ENCODE results near the gene USP2.

Gene USP2

GRCh38 chr11:119361941-119362725, 19.4 kb downstream of the USP2 start:
- no peak for DNase-seq

- no peak for DNase-seq
Measured at GRCh38 chr11:119361056-119361787, 20.3 kb downstream of the USP2 start.

GRCh38 chr11:119359365-119360214, 21.9 kb downstream of the USP2 start:
- DNase-seq: no peak

- DNase-seq: no peak
Measured at GRCh38 chr11:119357074-119357473, 24.4 kb downstream of the USP2 start.

GRCh38 chr11:119356349-119357031, 25.0 kb downstream of the USP2 start:
- peak; percentile 61 for DNase-seq

- DNase-seq: no peak
Measured at GRCh38 chr11:119355091-119355843, 26.2 kb downstream of the USP2 start.

- no peak for DNase-seq
Measured at GRCh38 chr11:119352857-119353260, 28.6 kb downstream of the USP2 start.

- DNase-seq: no peak
Measured at GRCh38 chr11:119351232-119351631, 30.3 kb downstream of the USP2 start.

DNA sequence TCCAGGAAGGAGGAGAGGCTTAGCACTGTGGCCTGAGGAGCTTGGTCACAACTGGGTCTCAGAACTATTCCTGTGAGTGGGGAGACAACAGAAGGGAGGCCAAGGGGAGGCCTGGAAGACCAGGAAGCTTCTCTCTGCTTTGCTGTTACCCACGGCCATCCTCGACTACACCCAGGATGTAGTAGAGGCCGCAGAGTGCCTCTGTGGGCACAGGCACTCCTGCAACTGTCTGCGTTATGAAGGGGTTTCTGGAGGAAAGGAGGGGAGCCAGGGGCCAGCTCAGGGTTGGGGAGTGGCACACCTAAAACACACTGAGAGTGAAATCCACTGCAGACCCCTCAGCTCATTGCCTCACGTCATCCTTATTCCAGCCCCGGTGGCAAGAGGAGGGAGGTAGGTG, 31.2 kb downstream of the USP2 start:
- no peak for DNase-seq

DNA sequence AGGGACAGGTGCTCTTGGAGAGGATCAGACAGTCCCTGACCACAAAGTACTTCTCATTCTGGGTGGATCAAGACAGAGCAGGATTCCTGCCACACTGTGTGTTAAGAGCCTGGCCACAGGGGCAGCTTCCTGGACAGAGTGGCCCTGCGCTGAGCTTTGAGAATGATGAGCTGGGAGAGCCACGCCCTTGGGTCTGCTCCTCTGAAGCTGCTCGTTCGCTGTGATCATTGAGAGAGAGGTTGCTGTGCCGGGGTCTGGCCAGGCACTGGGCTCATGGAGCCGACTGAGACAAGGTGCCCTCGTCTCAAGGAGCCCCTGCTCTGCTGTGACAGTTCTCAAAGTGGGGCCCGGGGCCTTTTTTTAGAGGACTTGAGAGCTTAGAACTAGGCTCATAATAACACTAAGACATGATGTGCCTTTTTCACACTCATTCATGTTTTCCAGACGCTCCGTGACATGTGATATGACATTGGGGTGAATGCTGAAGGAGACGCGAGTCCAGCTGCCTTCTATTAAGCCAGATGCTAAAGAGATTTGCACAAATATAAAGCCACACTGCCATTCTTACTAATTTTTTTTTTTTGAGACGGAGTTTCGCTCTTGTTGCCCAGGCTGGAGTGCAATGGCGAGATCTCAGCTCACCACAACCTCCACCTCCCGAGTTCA, 33.4 kb downstream of the USP2 start:
- no peak for DNase-seq

- no peak for DNase-seq
Measured at GRCh38 chr11:119347242-119347641, 34.2 kb downstream of the USP2 start.

DNA sequence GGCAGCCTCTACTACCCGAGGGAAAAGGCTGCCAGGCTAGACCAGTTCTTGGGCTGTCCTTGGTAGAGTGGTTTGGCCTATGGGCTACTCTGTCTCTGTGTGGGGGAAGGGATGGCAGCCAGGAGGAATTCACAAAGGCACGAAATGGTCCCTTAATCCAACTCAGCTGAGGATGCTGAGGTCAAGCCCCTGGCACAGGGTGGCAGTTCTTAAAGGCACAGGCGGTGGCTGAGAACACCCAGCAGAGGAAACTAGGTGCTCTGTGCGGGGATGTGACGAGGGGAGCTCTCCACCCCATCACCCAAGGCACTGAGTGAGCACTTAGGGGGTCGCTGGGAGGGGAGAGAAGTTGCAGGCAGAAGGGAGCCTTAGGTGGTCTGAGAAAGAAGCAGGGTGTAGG, 34.9 kb downstream of the USP2 start, which contains the start of gene MFRP:
TSS of gene MFRP (minus strand) at position 101 of the 400 bp plus-strand sequence. CDS start 192 bp downstream, outside the sequence.
- DNase-seq: no peak

- DNase-seq: no peak
Measured at GRCh38 chr11:119345685-119346084, 35.8 kb downstream of the USP2 start.

GRCh38 chr11:119344291-119345010, 37.0 kb downstream of the USP2 start:
- DNase-seq: no peak

DNA sequence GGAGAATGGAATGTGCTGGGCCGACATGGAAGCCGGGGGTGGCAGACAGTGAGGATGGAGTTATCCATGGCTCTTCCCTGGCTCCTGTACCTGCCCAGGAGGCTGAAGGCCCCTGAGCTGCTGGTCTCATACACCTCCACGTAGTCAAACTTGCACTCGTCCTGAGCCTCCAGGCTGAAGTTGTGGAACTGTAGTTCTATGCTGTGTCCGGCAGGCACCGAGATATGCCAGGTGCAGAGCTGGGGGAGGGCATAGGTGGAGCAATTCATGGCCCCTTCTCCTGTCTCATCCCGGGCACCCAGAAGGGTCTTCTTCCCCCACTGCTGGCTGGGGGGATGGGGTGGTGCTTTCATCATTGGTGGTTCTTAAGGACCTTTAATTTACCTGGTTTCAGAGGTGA, 37.8 kb downstream of the USP2 start:
- no peak for DNase-seq

DNA sequence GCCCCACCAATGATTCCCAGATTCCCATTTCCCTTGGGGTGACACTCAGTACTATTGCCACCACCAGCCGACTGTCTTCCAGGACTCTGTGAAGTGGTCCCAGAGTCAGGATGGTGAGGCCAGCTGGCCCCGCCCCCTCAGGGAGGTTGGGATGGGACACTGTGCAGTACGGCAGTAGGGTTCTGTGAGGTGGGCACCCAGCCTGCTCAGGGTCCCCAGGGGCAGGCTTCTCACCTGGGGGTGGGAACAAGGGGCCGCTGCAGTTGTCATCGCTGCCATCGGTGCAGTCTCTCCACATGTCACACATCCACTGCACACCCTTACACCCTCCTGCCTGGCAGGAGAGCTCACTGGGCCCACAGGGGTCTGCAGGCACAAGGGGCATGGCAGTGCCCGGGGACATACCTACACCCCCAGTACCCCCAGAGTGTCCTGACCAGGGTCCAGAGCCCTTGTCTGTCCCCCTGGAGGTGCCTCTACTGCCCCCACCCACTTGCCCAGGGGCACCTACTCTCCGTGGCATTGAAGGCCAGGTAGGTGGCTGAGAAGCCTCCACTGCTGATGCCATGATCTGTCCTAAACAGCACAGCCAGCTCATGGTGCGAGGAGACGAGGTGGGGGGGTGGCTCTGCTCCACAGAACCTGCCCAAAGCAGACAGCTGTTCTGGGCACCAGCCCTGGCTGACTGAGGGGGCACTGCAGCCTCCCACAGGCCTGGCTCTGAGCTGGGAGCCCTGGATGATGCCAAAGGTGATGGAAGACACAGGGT, 38.9 kb downstream of the USP2 start:
- no peak for DNase-seq

- no peak for DNase-seq
Measured at GRCh38 chr11:119342023-119342300, 39.5 kb downstream of the USP2 start.

- DNase-seq: no peak
Measured at GRCh38 chr11:119341222-119342022, 40.1 kb downstream of the USP2 start.

Measured in effector CD4-positive, alpha-beta T cell (primary cell).